ENCODE measurements around the gene ARHGAP9.

The ARHGAP9 gene

GRCh38 chr12:57430112-57430930 lies 49.3 kb downstream of the ARHGAP9 start:
- CTCF ChIA-PET = interaction anchor here (0.8 to 2.6 kb wide), 7 partner anchors 9 to 153 kb away, joined by 3 to 17 read pairs (median 4); partner anchors contain the start of genes GLI1 and INHBE

More at GRCh38 chr12:57430112-57430930, 49.3 kb downstream of the ARHGAP9 start:
- peaks cover 2 to 8% of the 10 kb centered on the region in 2 experiments; a peak in 2 of 3 replicates for H3K36me3 ChIP-seq (ENCODE audit: control insufficient read depth in 2 of 2, insufficient read depth in 1 of 2, low read length in 2 of 2)
- POLR2A ChIA-PET = interaction anchor here (0.5 to 1.2 kb wide), 6 partner anchors 18 to 263 kb away, joined by 3 to 6 read pairs (median 4); partner anchors contain the start of gene SHMT2
- H3K4me1 ChIP-seq (ENCODE audit: control insufficient read depth, insufficient read depth, low read length) = no peaks in the 10 kb centered on the region; the same call in 1 of the 2 replicates
- no peaks in the 10 kb centered on the region for H3K9me3 ChIP-seq (ENCODE audit: control insufficient read depth, insufficient read depth, low read depth, low read length)
- H3K4me3 ChIP-seq (ENCODE audit: low read depth, low read length) = peak overlapping the region; percentile 47
- TF ChIP-seq ZNF391 (tag by site-specific recombination; IDR thresholded peaks at IDR 0.05; ENCODE audit: borderline replicate concordance, low read depth) (0 out of 2 replicates have a peak, but pooled peaks have one; percentile 17), ZBTB20 (tag by site-specific recombination; IDR thresholded peaks at IDR 0.05) (peak; percentile 22; the same call in 1 of the 2 replicates), ZNF510 (tag by site-specific recombination; IDR thresholded peaks at IDR 0.05; ENCODE audit: insufficient replicate concordance) (no peak), ZXDB (tag by site-specific recombination; IDR thresholded peaks at IDR 0.05) (0 out of 2 replicates have a peak, but pooled peaks have one; percentile 38), CTCF (tag by site-specific recombination; IDR thresholded peaks at IDR 0.05) (peak; percentile 29; the same call in 1 of the 2 replicates), SALL2 (tag by site-specific recombination; IDR thresholded peaks at IDR 0.05; ENCODE audit: borderline replicate concordance) (no peak), ZNF148 (tag by site-specific recombination; IDR thresholded peaks at IDR 0.05; ENCODE audit: borderline replicate concordance) (no peak), INSM2 (tag by site-specific recombination; IDR thresholded peaks at IDR 0.05) (0 out of 2 replicates have a peak, but pooled peaks have one; percentile 7), ZBTB17 (tag by site-specific recombination; IDR thresholded peaks at IDR 0.05) (peak; percentile 1; the same call in 1 of the 2 replicates), PATZ1 (tag by site-specific recombination; IDR thresholded peaks at IDR 0.05) (no peak), ZNF248 (tag by site-specific recombination; IDR thresholded peaks at IDR 0.05) (no peak), BCL11B (tag by site-specific recombination; IDR thresholded peaks at IDR 0.05; ENCODE audit: low read depth) (no peak), REST (tag by site-specific recombination; IDR thresholded peaks at IDR 0.05) (no peak), ZBTB8A (tag by site-specific recombination; IDR thresholded peaks at IDR 0.05) (peak; percentile 29), KLF8 (tag by site-specific recombination; IDR thresholded peaks at IDR 0.05) (0 out of 2 replicates have a peak, but pooled peaks have one; percentile 37), HOXC10 (CRISPR knock-in tag; IDR thresholded peaks at IDR 0.05) (peak; percentile 67; the same call in 1 of the 2 replicates), EGR2 (tag by site-specific recombination; IDR thresholded peaks at IDR 0.05; ENCODE audit: low read depth) (no peak), ZNF366 (tag by site-specific recombination; conservative IDR thresholded peaks at IDR 0.05) (0 out of 2 replicates have a peak, but pooled peaks have one; percentile 16), ZNF155 (tag by site-specific recombination; IDR thresholded peaks at IDR 0.05) (no peak), PRDM4 (tag by site-specific recombination; IDR thresholded peaks at IDR 0.05) (peak; percentile 63; the same call in 1 of the 2 replicates)
- peak overlapping the region; percentile 88 for H3K27ac ChIP-seq (ENCODE audit: extremely low read depth, low read depth, low read length)

Data from HEK293 (cell line).